HepG2 (cell line): Measurements from ENCODE around the gene ZNF324B. TPM values are rescaled to one million over a fixed set of nuclear protein-coding genes. Genes with fewer than 3 reads are reported as not detected.

Source experiments
- ATAC-seq: fragments of 200-7000 bp; cut with Tn5 transposase; 3 replicates; pipeline ENCODE4 v1.9.1; 2020; ENCODE audit warnings: mild to moderate bottlenecking, moderate library complexity
- BruUV-seq: library from RNA; stranded (reverse); fragments of 400-500 nt; replicated peaks from 2 replicates; lab custom pipeline; 2021; lab: Mats Ljungman, UMichigan
- CTCF ChIA-PET: fragments of 300-600 bp; formaldehyde crosslinking; extraction: SDS; loops from one replicate; lab custom pipeline; 2021; ENCODE audit warnings: low total read pairs, inconsistent platforms, low intra/inter-chr PET ratio; lab: Yijun Ruan, JAX
- POLR2A ChIA-PET: fragments of 350-600 bp; sonication (Branson Sonifier 250); formaldehyde crosslinking; loops from one replicate; lab custom pipeline; 2020; ENCODE audit warnings: antibody characterized with exemption, inconsistent platforms; lab: Yijun Ruan, JAX
- DNase-seq: peaks from one replicate; pipeline ENCODE4 v3.0.0-alpha.2; 2015; ENCODE audit warnings: low spot score
- FAIRE-seq: peaks from 3 replicates; lab custom pipeline; 2011; peaks lifted over from hg19 to GRCh38; lab: Jason Lieb, UNC
- H2AFZ ChIP-seq: one replicate; pipeline ENCODE4 v1.6.1; 2011; ENCODE audit warnings: low read length, inconsistent platforms
- H3K27ac ChIP-seq: fragments of 300-600 bp; 3 replicates; pipeline ENCODE4 v1.8.0; 2011; ENCODE audit warnings: mixed run types, mild to moderate bottlenecking, mixed read lengths, low read length, inconsistent platforms; ENCODE audit not compliant: insufficient read depth; ENCODE audit errors: extremely low read length
- H3K27me3 ChIP-seq, 2 experiments: fragments of 200-600 bp in 1 of 2; 2 replicates in 1 of 2; 3 replicates in 1 of 2; pipeline versions ENCODE4 v1.6.0 to v1.8.0; 2011; ENCODE audit warnings: low read length in 2 of 2, mild to moderate bottlenecking in 2 of 2, moderate library complexity in 2 of 2, inconsistent platforms in 1 of 2; ENCODE audit not compliant: insufficient read depth in 2 of 2, control insufficient read depth in 1 of 2
- H3K36me3 ChIP-seq, 2 experiments: fragments of 200-600 bp in 1 of 2; replicated peaks in 1 of 2; 2 replicates in 1 of 2; 3 replicates in 1 of 2; pipeline versions ENCODE4 v1.5.1 to v1.8.0; 2011; ENCODE audit warnings: low read length in 2 of 2, inconsistent platforms in 1 of 2; ENCODE audit not compliant: insufficient read depth in 2 of 2, control insufficient read depth in 1 of 2
- H3K4me1 ChIP-seq: 2 replicates; pipeline ENCODE4 v1.5.1; 2012; ENCODE audit warnings: low read length, inconsistent platforms; ENCODE audit not compliant: insufficient read depth
- H3K4me2 ChIP-seq: 2 replicates; pipeline ENCODE4 v1.6.0; 2011; ENCODE audit warnings: low read depth, low read length, inconsistent platforms
- H3K4me3 ChIP-seq, 3 experiments: fragments of 200-600 bp in 1 of 3; sonication (generic), shearing (Covaris generic) in 1 of 3; replicated peaks in 1 of 3; 2 replicates each; pipeline ENCODE4 v1.5.1; 2011 to 2016; ENCODE audit warnings: low read length in 3 of 3, inconsistent platforms in 2 of 3, low read depth in 2 of 3, mild to moderate bottlenecking in 2 of 3, control low read depth in 1 of 3, mixed read lengths in 1 of 3; ENCODE audit not compliant: insufficient read depth in 1 of 3
- H3K79me2 ChIP-seq: one replicate; pipeline ENCODE4 v1.6.1; 2011; ENCODE audit warnings: low read length, inconsistent platforms; ENCODE audit not compliant: insufficient read depth
- H3K9ac ChIP-seq: 2 replicates; pipeline ENCODE4 v1.6.0; 2011; ENCODE audit warnings: mild to moderate bottlenecking, low read depth, low read length, inconsistent platforms; ENCODE audit not compliant: insufficient read depth
- H3K9me3 ChIP-seq: 2 replicates; pipeline ENCODE4 v1.5.1; 2012; ENCODE audit warnings: mild to moderate bottlenecking, low read length
- H4K20me1 ChIP-seq: 2 replicates; pipeline ENCODE4 v1.6.0; 2011; ENCODE audit warnings: inconsistent platforms, mild to moderate bottlenecking, low read length, moderate library complexity; ENCODE audit not compliant: insufficient read depth
- BORCS8-MEF2B ChIP-seq: sonication (generic); formaldehyde crosslinking; IDR thresholded peaks from 2 replicates; pipeline ENCODE4 v1.8.0; 2022; ENCODE audit warnings: mild to moderate bottlenecking, missing genetic modification reagents
- CTCF ChIP-seq: sonication (generic); formaldehyde crosslinking; IDR thresholded peaks from 2 replicates; pipeline ENCODE4 v1.5.0; 2020; ENCODE audit warnings: mild to moderate bottlenecking, missing genetic modification reagents, moderate library complexity
- KDM6A ChIP-seq: IDR thresholded peaks from 2 replicates; pipeline ENCODE4 v1.6.1; 2016; ENCODE audit warnings: low read depth
- STAG1 ChIP-seq: sonication (generic); formaldehyde crosslinking; IDR thresholded peaks from 2 replicates; pipeline ENCODE4 v1.4.0; 2020; ENCODE audit warnings: missing genetic modification reagents
- ZFY ChIP-seq: sonication (generic); formaldehyde crosslinking; IDR thresholded peaks from 2 replicates; pipeline ENCODE4 v1.4.0; 2020; ENCODE audit warnings: missing genetic modification reagents
- ZNF775 ChIP-seq: sonication (generic); formaldehyde crosslinking; IDR thresholded peaks from 2 replicates; pipeline ENCODE4 v1.4.0; 2020; ENCODE audit warnings: missing genetic modification reagents, mild to moderate bottlenecking, moderate library complexity, borderline replicate concordance
- WGBS: methylation state at CpG from one replicate; pipeline ENCODE4 v1.1.6; 2017; ENCODE audit warnings: low lambda C conversion rate; 5-methylcytosine and 5-hydroxymethylcytosine counted together
- in situ Hi-C: cut with HindIII; loops from 2 replicates; pipeline ENCODE4 v1.10.0; 2017; ENCODE audit warnings: low pct_unique_long_range_greater_than_20kb; ENCODE audit not compliant: extremely low pct_ligation_motif_present
- intact Hi-C: fragments of 100-400 bp; cut with micrococcal nuclease; formaldehyde crosslinking; loops from one replicate; pipeline ENCODE4 v1.10.0; 2022; ENCODE audit not compliant: unreplicated experiment
- polyA plus RNA-seq, 8 experiments: library from polyadenylated mRNA; depleted of rRNA in 3 of 8; stranded (reverse) in 7 of 8; unstranded in 1 of 8; fragments of >200 nt; fragmentation: Illumina TruSeq in 4 of 8; extraction: Trizol in 4 of 8; gene quantifications; 2 replicates each; pipeline versions ENCODE4 v1.2.1 to v1.2.3, GENCODE V29; 2011 to 2016; ENCODE audit warnings: low read depth in 4 of 8, missing spikeins in 1 of 8, mixed read lengths in 1 of 8; ENCODE audit not compliant: insufficient read depth in 1 of 8
- total RNA-seq, 5 experiments: library from RNA; depleted of rRNA; stranded (reverse); fragments of >200 nt; fragmentation: Illumina TruSeq; extraction: Trizol; gene quantifications; 2 replicates each; pipeline ENCODE4 v1.2.3, GENCODE V29; 2016; ENCODE audit warnings: low read depth in 1 of 5

Gene ZNF324B
- total and polyA plus RNA-seq, 2 of the 13 experiments (the other 11 are each of a cell fraction or from before 2014, with no cell fraction given) = 0.53 to 3.0 TPM

DNA sequence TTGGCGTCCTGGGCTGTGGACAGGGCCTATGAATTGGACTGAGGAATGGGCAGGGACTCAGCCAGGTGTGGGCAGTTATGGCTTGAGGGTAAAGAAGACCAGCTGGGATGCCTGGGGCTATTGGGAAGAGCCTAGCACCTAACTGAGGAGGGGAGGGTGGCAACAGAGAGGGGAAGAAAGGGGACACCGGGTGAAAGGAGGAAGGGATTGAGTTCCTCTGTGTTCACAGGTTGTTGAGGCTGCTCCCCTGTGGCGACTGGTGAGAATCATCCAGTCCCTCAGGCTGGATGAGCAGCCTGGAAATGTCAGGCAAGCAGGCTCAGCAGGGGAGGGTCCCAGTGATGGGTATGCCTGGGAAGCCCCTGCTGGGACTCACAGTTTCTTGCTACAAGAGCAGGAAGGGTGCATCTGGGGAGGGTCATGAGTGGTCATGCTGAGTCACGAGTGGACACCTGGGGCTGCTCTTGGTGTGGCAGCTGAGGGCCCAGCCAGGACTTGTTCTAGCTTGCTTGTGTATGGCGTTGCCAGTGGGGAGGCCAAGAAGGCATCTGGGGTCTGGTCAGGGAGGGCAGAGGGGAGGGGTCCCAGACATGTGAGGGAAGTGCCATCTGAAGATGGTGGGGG, 16.9 kb downstream of the ZNF324B start:
- peak overlapping the region; percentile 78 for H3K4me2 ChIP-seq
- peaks cover 4 to 21% of the 10 kb centered on the region in 2 experiments; a peak in 4 of 5 replicates for H3K36me3 ChIP-seq
- in situ Hi-C loops (no loop called here), intact Hi-C loops (loop anchor here (5.0 kb wide), 2 partner anchors 61 to 141 kb away; partner anchors contain the start of genes ZNF584 and ZSCAN22)
- H3K27ac ChIP-seq = no peak overlapping the region
- H3K27me3 ChIP-seq = no peaks in the 10 kb centered on the region
- peak overlapping the region; percentile 30 to 86 (median 53); a peak in 5 of 6 replicates for H3K4me3 ChIP-seq
- no peak overlapping the region for H2AFZ ChIP-seq
- FAIRE-seq (peak; percentile 40), ATAC-seq (peak; percentile 10; the same call in 2 of the 3 replicates), DNase-seq (no peak)
- H4K20me1 ChIP-seq = no peaks in the 10 kb centered on the region
- WGBS = 40% methylated on average over 5 of the region's 5 CpGs
- no peaks in the 10 kb centered on the region for H3K9me3 ChIP-seq
- no TSS peak for BruUV-seq
- POLR2A ChIA-PET = no interaction called here
- H3K4me1 ChIP-seq = peaks cover 24% of the 10 kb centered on the region
- peak overlapping the region; percentile 57; the same call in 1 of the 2 replicates for H3K9ac ChIP-seq
- peaks cover 6% of the 10 kb centered on the region for H3K79me2 ChIP-seq
- CTCF ChIA-PET = no interaction called here
- TF ChIP-seq ZNF775 (CRISPR knock-in tag) (no peak), KDM6A (no peak), STAG1 (CRISPR knock-in tag) (peak; percentile 38), BORCS8-MEF2B (CRISPR knock-in tag) (no peak), CTCF (CRISPR knock-in tag) (peak; percentile 33; the same call in 1 of the 2 replicates), ZFY (CRISPR knock-in tag) (peak; percentile 17; the same call in 1 of the 2 replicates)
